Activated naive CD4-positive, alpha-beta T cell treated with anti-CD3 and anti-CD28 coated beads, Interleukin-2, amount 50 U/mL, for 24 hours (primary cell): ENCODE results near the gene TTLL4.
A peak's percentile ranks its signal among the peaks of the same experiment; 100 is the strongest.
"Not testable (repeated sequence)": the region's sequence is repeated elsewhere in the genome, so short reads cannot be mapped to it uniquely, and the experiment has no call there.

Experiments used
- H3K27ac Mint-ChIP-seq: one replicate; pipeline ENCODE4 v1.8.0; 2021; ENCODE audit warnings: mild to moderate bottlenecking, mixed read lengths
- H3K27me3 Mint-ChIP-seq: one replicate; pipeline ENCODE4 v1.8.0; 2021; ENCODE audit warnings: mixed read lengths
- H3K36me3 Mint-ChIP-seq: one replicate; pipeline ENCODE4 v1.8.0; 2021; ENCODE audit warnings: mixed read lengths
- H3K4me1 Mint-ChIP-seq: one replicate; pipeline ENCODE4 v1.8.0; 2021; ENCODE audit warnings: mixed read lengths
- H3K4me3 Mint-ChIP-seq: one replicate; pipeline ENCODE4 v1.8.0; 2021; ENCODE audit warnings: mild to moderate bottlenecking, mixed read lengths
- H3K9me3 Mint-ChIP-seq: one replicate; pipeline ENCODE4 v1.8.0; 2021; ENCODE audit warnings: mixed read lengths

Gene TTLL4

DNA sequence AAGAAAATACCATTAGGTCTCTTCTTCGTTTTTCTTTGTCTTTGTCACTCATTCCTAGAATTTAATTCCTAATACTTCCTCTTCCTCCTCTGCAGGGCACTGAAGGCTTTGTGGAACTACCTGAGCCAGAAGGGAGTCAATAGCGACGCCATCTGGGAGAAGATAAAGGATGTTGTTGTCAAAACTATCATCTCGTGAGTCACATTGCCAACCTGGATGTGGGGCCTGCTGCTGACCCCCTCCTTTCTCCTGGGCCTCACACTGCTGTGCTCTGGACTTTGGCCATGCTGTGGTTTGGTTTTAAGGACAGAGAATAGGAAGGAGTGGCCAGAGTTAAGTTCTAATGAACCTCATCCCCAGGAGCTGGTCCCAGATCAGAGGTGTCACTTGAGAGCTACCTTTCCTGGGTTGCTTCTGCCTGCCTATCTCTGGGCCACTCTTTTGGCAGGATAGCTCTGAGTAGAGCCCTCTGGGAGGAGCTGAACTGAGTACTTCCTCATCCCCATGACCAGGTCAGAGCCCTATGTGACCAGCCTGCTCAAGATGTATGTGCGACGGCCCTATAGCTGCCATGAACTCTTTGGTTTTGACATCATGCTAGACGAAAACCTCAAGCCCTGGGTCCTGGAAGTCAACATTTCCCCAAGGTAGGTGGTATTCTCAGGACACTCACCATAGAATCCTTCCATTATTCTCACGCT is 38.3 kb downstream of the TTLL4 start:
- H3K36me3 Mint-ChIP-seq: peaks cover 46% of the 10 kb centered on the region
- H3K4me1 Mint-ChIP-seq: peaks cover 11% of the 10 kb centered on the region
- no peak overlapping the region for H3K4me3 Mint-ChIP-seq
- H3K27me3 Mint-ChIP-seq: no peaks in the 10 kb centered on the region
- no peaks in the 10 kb centered on the region for H3K9me3 Mint-ChIP-seq
- H3K27ac Mint-ChIP-seq: no peak overlapping the region

DNA sequence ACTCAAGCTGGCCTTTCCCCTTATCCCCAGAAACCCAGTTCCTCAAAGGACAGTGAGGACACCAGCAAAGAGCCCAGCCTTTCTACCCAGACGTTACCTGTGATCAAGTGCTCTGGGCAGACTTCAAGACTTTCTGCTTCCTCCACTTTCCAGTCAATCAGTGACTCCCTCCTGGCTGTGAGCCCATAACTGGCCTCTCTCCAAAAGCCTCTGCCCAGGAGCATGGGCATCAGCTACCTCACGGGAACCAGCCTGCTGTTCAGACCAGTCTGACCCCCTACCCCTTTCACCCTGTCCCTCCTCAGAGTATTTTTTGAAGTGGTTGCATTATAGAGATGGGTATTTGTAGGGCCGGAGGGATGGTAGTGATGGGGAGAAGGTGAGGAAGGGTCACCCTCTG is 43.6 kb downstream of the TTLL4 start:
- no peaks in the 10 kb centered on the region for H3K27me3 Mint-ChIP-seq
- no peaks in the 10 kb centered on the region for H3K9me3 Mint-ChIP-seq
- H3K27ac Mint-ChIP-seq: no peak overlapping the region
- no peaks in the 10 kb centered on the region for H3K4me1 Mint-ChIP-seq
- no peak overlapping the region for H3K4me3 Mint-ChIP-seq
- peaks cover 29% of the 10 kb centered on the region for H3K36me3 Mint-ChIP-seq

- Mint-ChIP-seq H3K36me3 (peaks cover 29% of the 10 kb centered on the region), H3K27me3 (no peaks in the 10 kb centered on the region), H3K27ac (no peak overlapping the region), H3K4me1 (no peaks in the 10 kb centered on the region), H3K4me3 (no peak overlapping the region), H3K9me3 (no peaks in the 10 kb centered on the region)
Measured at GRCh38 chr2:218754781-218755180, 44.1 kb downstream of the TTLL4 start.

GRCh38 chr2:218755198-218755566 is 44.5 kb downstream of the TTLL4 start:
- H3K27ac Mint-ChIP-seq: no peak overlapping the region
- H3K9me3 Mint-ChIP-seq: no peaks in the 10 kb centered on the region
- no peaks in the 10 kb centered on the region for H3K27me3 Mint-ChIP-seq
- peaks cover 29% of the 10 kb centered on the region for H3K36me3 Mint-ChIP-seq
- no peaks in the 10 kb centered on the region for H3K4me1 Mint-ChIP-seq
- H3K4me3 Mint-ChIP-seq: no peak overlapping the region

DNA sequence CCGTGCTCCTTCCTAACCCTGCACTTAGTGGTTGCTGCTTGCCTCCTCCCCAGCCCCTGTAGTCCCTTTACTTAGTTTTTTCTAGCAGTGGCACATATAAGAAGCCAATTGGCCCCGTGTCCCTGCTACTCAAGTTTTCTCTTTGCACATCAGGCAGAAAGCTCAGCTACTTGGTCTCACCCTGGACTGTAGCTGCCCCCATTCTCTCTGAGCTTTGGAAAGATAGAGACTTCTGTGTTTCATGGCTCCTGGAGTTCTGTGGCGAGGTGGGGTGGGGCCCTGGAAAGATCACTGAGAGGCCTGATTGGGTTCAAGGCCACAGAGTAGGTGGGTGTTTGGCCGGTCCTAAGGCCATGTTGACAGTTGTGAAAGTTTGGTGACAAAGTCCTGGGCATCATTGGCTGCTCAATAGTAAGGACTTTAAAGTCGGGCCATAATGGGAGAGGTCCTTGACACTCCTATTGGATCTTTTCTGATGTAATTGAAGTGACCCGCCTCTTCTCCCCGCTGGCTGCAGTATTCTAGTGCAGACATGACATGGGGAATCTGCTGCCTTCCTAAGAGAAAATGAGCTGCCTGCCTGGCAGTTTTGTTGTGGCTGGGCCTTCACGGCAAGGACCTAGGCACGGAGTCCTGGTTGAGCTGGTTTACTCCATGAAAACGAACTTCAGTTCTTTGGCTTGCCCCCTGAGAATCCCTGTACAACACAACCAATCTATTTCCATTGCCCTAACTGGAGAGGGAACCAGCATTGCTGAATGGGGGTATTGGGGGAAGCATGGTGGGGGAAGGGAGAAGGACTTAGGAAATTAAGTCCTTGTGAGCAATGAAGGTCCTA is 45.2 kb downstream of the TTLL4 start:
- H3K36me3 Mint-ChIP-seq: peaks cover 25% of the 10 kb centered on the region
- no peaks in the 10 kb centered on the region for H3K27me3 Mint-ChIP-seq
- H3K4me1 Mint-ChIP-seq: no peaks in the 10 kb centered on the region
- H3K9me3 Mint-ChIP-seq: no peaks in the 10 kb centered on the region
- no peak overlapping the region for H3K4me3 Mint-ChIP-seq
- H3K27ac Mint-ChIP-seq: no peak overlapping the region

- H3K4me1 Mint-ChIP-seq: no peaks in the 10 kb centered on the region
- H3K27ac Mint-ChIP-seq: no peak overlapping the region
- H3K4me3 Mint-ChIP-seq: no peak overlapping the region
- H3K36me3 Mint-ChIP-seq: peaks cover 23% of the 10 kb centered on the region
- H3K27me3 Mint-ChIP-seq: no peaks in the 10 kb centered on the region
- H3K9me3 Mint-ChIP-seq: no peaks in the 10 kb centered on the region
Measured at GRCh38 chr2:218756599-218757377, 46.2 kb downstream of the TTLL4 start.

DNA sequence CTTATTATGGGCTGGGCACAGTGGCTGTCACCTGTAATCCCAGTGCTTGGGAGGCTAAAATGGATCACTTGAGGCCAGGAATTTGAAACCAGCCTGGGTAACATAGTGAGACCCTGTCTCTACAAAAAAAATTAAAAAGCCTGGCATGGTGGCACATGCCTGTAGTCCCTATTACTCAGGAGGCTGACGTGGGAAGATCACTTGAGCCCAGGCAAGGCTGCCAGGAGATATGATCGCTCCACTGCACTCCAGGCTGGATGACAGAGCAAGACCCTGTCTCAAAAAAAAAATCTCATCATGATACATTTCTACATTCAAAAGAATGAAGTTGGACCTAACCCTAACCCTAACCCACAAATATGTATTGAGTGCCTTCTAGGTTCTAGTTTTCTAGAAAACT is 51.2 kb downstream of the TTLL4 start:
- no peaks in the 10 kb centered on the region for H3K9me3 Mint-ChIP-seq
- no peaks in the 10 kb centered on the region for H3K27me3 Mint-ChIP-seq
- no peak overlapping the region for H3K27ac Mint-ChIP-seq
- H3K4me1 Mint-ChIP-seq: no peaks in the 10 kb centered on the region
- H3K4me3 Mint-ChIP-seq: no peak overlapping the region
- H3K36me3 Mint-ChIP-seq: no peaks in the 10 kb centered on the region

GRCh38 chr2:218772759-218773158 is 62.1 kb downstream of the TTLL4 start:
- peaks cover 28% of the 10 kb centered on the region for H3K36me3 Mint-ChIP-seq

GRCh38 chr2:218773881-218774280 is 63.2 kb downstream of the TTLL4 start:
- Mint-ChIP-seq H3K4me3 (no peak overlapping the region), H3K9me3 (peaks cover 7% of the 10 kb centered on the region), H3K36me3 (peaks cover 34% of the 10 kb centered on the region), H3K27me3 (peaks cover 2% of the 10 kb centered on the region), H3K27ac (no peak overlapping the region), H3K4me1 (no peaks in the 10 kb centered on the region)

More at GRCh38 chr2:218772759-218773158, 62.1 kb downstream of the TTLL4 start:
- not testable (repeated sequence) for H3K4me1 Mint-ChIP-seq, H3K4me3 Mint-ChIP-seq, H3K27ac Mint-ChIP-seq, H3K27me3 Mint-ChIP-seq, H3K9me3 Mint-ChIP-seq

- no peak overlapping the region for H3K27ac Mint-ChIP-seq
- no peak overlapping the region for H3K4me3 Mint-ChIP-seq
- peaks cover 40% of the 10 kb centered on the region for H3K36me3 Mint-ChIP-seq
- H3K9me3 Mint-ChIP-seq: peaks cover 10% of the 10 kb centered on the region
- peaks cover 5% of the 10 kb centered on the region for H3K4me1 Mint-ChIP-seq
- peaks cover 23% of the 10 kb centered on the region for H3K27me3 Mint-ChIP-seq
Measured at GRCh38 chr2:218776488-218776887, 65.9 kb downstream of the TTLL4 start.

DNA sequence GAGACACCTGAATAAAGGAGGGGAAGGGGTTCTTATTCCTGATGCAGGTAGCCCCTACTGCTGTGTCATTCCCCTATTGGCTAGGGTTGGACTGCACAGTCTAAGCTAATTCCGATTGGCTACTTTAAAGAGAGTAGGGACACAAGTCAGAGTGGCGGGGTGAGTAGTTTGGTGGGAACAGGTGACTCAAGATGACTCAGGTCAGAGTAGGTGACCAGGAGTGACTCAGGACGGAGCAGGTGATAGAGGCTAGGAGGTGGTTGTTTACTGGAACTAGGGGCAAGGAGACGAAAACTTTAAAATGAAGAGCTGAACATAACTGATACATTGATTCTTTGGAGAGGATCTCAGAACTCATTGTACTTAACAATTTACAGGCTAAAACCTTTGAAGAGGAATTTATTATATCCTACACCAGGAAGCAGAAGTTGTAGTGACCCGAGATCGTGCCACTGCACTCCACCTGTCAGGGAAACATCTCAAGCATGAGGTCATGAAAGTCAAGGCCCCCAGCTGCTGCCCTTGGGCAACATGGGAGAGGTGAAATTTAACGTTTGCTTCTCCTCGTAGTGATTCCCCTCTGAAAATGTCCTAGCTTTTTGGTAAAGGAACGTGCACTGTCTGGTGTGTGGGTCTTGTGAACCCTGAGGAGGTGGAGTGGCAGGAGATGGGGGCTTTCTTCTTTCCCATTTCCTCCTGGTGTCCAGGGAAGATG is 66.8 kb downstream of the TTLL4 start:
- no peak overlapping the region for H3K4me3 Mint-ChIP-seq
- H3K9me3 Mint-ChIP-seq: peaks cover 10% of the 10 kb centered on the region
- H3K27me3 Mint-ChIP-seq: peaks cover 25% of the 10 kb centered on the region
- peaks cover 33% of the 10 kb centered on the region for H3K36me3 Mint-ChIP-seq
- H3K27ac Mint-ChIP-seq: no peak overlapping the region
- H3K4me1 Mint-ChIP-seq: peaks cover 6% of the 10 kb centered on the region

- Mint-ChIP-seq H3K4me1 (peaks cover 6% of the 10 kb centered on the region), H3K9me3 (peaks cover 10% of the 10 kb centered on the region), H3K27me3 (peaks cover 39% of the 10 kb centered on the region), H3K4me3 (no peak overlapping the region), H3K36me3 (peaks cover 25% of the 10 kb centered on the region), H3K27ac (no peak overlapping the region)
Measured at GRCh38 chr2:218780046-218780445, 69.4 kb downstream of the TTLL4 start.

GRCh38 chr2:218780851-218781690 is 70.4 kb downstream of the TTLL4 start:
- H3K9me3 Mint-ChIP-seq: peaks cover 7% of the 10 kb centered on the region
- H3K27ac Mint-ChIP-seq: no peak overlapping the region
- peaks cover 23% of the 10 kb centered on the region for H3K36me3 Mint-ChIP-seq
- peak overlapping the region; percentile 38 for H3K4me3 Mint-ChIP-seq
- peaks cover 6% of the 10 kb centered on the region for H3K4me1 Mint-ChIP-seq
- peaks cover 47% of the 10 kb centered on the region for H3K27me3 Mint-ChIP-seq

DNA sequence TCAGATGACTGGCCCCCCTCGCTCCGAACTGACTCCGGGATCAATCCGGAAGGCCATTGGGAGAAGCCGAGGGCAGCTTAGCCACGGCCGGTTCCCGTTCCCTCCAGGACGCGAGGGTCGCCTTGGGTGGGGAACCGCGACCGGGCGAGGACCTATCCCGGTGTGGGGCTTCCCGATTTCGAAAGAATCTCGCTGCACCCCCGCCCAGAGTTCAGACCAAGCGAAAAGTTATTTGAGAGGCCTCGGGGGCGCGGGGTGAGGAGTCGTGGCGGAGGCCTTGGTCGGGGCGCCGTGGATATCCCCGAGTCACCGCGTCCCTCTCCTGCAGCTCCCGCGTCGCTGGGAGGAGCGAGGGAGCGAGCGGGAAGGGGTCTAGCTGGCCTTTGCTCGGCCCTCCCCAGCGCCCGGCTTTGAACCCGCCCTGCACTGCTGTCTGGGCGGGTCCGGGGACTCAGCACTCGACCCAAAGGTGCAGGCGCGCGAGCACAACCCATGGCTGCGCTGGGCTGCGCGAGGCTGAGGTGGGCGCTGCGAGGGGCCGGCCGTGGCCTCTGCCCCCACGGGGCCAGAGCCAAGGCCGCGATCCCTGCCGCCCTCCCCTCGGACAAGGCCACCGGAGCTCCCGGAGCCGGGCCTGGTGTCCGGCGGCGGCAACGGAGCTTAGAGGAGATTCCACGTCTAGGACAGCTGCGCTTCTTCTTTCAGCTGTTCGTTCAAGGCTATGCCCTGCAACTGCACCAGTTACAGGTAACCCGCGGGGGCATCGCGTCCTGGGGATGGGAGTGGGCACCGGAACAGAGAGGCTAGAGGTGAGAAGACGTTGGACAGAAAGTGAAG is 71.3 kb downstream of the TTLL4 start, which contains the start of gene CYP27A1:
Gene CYP27A1 (plus strand): TSS at position 457 of the 837 bp plus-strand sequence. CDS start 36 bp downstream, at position 493.
- Mint-ChIP-seq H3K9me3 (peaks cover 5% of the 10 kb centered on the region), H3K4me3 (peak within 1 kb of the TSS; percentile 38), H3K27me3 (peaks cover 48% of the 10 kb centered on the region), H3K27ac (no peak within 1 kb of the TSS), H3K4me1 (peaks cover 6% of the 10 kb centered on the region), H3K36me3 (peaks cover 20% of the 10 kb centered on the region)
